ENCODE results near the gene PREPL. TPM values are rescaled to one million over a fixed set of nuclear protein-coding genes. Genes with fewer than 3 reads are reported as not detected.

Gene PREPL
- total and polyA plus RNA-seq, 2 of the 13 experiments (the other 11 are each of a cell fraction or from before 2014, with no cell fraction given): 19.7 to 34.3 TPM

- peak; percentile 84; the same call in 1 of the 2 replicates for TF ChIP-seq ZNF710 (CRISPR knock-in tag; IDR thresholded peaks at IDR 0.05; ENCODE audit: borderline replicate concordance)
- no peak for TF ChIP-seq MED8 (CRISPR knock-in tag; IDR thresholded peaks at IDR 0.05; ENCODE audit: insufficient replicate concordance)
- TF ChIP-seq CAMTA2 (CRISPR knock-in tag; IDR thresholded peaks at IDR 0.05; ENCODE audit: borderline replicate concordance): 0 out of 2 replicates have a peak, but pooled peaks have one; percentile 39
- peak; percentile 91 for TF ChIP-seq ZNF776 (CRISPR knock-in tag; IDR thresholded peaks at IDR 0.05)
- peak; percentile 81; the same call in 1 of the 2 replicates for TF ChIP-seq GTF3A (CRISPR knock-in tag; conservative IDR thresholded peaks at IDR 0.05)
- TF ChIP-seq RFX3 (CRISPR knock-in tag; IDR thresholded peaks at IDR 0.05): peak; percentile 98
- TF ChIP-seq SSRP1 (CRISPR knock-in tag; IDR thresholded peaks at IDR 0.05): 0 out of 2 replicates have a peak, but pooled peaks have one; percentile 26
- TF ChIP-seq ZC3H13 (CRISPR knock-in tag; IDR thresholded peaks at IDR 0.05): 0 out of 2 replicates have a peak, but pooled peaks have one; percentile 41
- peak; percentile 65 for TF ChIP-seq GABPA (IDR thresholded peaks at IDR 0.05; ENCODE audit: low read depth, low read length)
- peak; percentile 91 for TF ChIP-seq GABPA (CRISPR knock-in tag; IDR thresholded peaks at IDR 0.05; ENCODE audit: low read depth)
- TF ChIP-seq ZSCAN22 (CRISPR knock-in tag; IDR thresholded peaks at IDR 0.05): no peak
- no peak for TF ChIP-seq PREB (CRISPR knock-in tag; IDR thresholded peaks at IDR 0.05)
- no peak for TF ChIP-seq FOXA1 (IDR thresholded peaks at IDR 0.05)
- peak; percentile 35; the same call in 1 of the 2 replicates for TF ChIP-seq FOXA1 (CRISPR knock-in tag; IDR thresholded peaks at IDR 0.05)
- peak; percentile 91; the same call in 1 of the 2 replicates for TF ChIP-seq E2F2 (CRISPR knock-in tag; IDR thresholded peaks at IDR 0.05; ENCODE audit: borderline replicate concordance)
- peak; percentile 87 for TF ChIP-seq ZNF451 (CRISPR knock-in tag; IDR thresholded peaks at IDR 0.05)
- no peak for TF ChIP-seq ZNF383 (CRISPR knock-in tag; IDR thresholded peaks at IDR 0.05; ENCODE audit: borderline replicate concordance)
- TF ChIP-seq HINFP (CRISPR knock-in tag; IDR thresholded peaks at IDR 0.05; ENCODE audit: low read depth): peak; percentile 96
- TF ChIP-seq ZNF768 (CRISPR knock-in tag; IDR thresholded peaks at IDR 0.05): peak; percentile 53
- TF ChIP-seq ZNF597 (CRISPR knock-in tag; IDR thresholded peaks at IDR 0.05): no peak
- peak; percentile 97 for TF ChIP-seq CEBPG (CRISPR knock-in tag; IDR thresholded peaks at IDR 0.05)
- peak; percentile 92; the same call in 1 of the 2 replicates for TF ChIP-seq ZNF329 (CRISPR knock-in tag; IDR thresholded peaks at IDR 0.05; ENCODE audit: low read depth)
- TF ChIP-seq ZNF460 (CRISPR knock-in tag; IDR thresholded peaks at IDR 0.05; ENCODE audit: borderline replicate concordance): no peak; the same call in 1 of the 2 replicates
- TF ChIP-seq TGIF2 (CRISPR knock-in tag; IDR thresholded peaks at IDR 0.05): peak; percentile 64
These were observed at the start of gene PREPL, which contains the start of gene CAMKMT (continued) for GRCh38 chr2:44361330-44362206.
